ENCODE data around the gene HID1. TPM values are rescaled to one million over a fixed set of nuclear protein-coding genes. Genes with fewer than 3 reads are reported as not detected.

HID1 gene
- total and polyA plus RNA-seq, 9 of the 15 experiments (the other 6 are each of a cell fraction or from before 2014, with no cell fraction given) = 0.14 to 2.1 (median 0.54) TPM; not detected in 2

- TF ChIP-seq, protein P1, sequence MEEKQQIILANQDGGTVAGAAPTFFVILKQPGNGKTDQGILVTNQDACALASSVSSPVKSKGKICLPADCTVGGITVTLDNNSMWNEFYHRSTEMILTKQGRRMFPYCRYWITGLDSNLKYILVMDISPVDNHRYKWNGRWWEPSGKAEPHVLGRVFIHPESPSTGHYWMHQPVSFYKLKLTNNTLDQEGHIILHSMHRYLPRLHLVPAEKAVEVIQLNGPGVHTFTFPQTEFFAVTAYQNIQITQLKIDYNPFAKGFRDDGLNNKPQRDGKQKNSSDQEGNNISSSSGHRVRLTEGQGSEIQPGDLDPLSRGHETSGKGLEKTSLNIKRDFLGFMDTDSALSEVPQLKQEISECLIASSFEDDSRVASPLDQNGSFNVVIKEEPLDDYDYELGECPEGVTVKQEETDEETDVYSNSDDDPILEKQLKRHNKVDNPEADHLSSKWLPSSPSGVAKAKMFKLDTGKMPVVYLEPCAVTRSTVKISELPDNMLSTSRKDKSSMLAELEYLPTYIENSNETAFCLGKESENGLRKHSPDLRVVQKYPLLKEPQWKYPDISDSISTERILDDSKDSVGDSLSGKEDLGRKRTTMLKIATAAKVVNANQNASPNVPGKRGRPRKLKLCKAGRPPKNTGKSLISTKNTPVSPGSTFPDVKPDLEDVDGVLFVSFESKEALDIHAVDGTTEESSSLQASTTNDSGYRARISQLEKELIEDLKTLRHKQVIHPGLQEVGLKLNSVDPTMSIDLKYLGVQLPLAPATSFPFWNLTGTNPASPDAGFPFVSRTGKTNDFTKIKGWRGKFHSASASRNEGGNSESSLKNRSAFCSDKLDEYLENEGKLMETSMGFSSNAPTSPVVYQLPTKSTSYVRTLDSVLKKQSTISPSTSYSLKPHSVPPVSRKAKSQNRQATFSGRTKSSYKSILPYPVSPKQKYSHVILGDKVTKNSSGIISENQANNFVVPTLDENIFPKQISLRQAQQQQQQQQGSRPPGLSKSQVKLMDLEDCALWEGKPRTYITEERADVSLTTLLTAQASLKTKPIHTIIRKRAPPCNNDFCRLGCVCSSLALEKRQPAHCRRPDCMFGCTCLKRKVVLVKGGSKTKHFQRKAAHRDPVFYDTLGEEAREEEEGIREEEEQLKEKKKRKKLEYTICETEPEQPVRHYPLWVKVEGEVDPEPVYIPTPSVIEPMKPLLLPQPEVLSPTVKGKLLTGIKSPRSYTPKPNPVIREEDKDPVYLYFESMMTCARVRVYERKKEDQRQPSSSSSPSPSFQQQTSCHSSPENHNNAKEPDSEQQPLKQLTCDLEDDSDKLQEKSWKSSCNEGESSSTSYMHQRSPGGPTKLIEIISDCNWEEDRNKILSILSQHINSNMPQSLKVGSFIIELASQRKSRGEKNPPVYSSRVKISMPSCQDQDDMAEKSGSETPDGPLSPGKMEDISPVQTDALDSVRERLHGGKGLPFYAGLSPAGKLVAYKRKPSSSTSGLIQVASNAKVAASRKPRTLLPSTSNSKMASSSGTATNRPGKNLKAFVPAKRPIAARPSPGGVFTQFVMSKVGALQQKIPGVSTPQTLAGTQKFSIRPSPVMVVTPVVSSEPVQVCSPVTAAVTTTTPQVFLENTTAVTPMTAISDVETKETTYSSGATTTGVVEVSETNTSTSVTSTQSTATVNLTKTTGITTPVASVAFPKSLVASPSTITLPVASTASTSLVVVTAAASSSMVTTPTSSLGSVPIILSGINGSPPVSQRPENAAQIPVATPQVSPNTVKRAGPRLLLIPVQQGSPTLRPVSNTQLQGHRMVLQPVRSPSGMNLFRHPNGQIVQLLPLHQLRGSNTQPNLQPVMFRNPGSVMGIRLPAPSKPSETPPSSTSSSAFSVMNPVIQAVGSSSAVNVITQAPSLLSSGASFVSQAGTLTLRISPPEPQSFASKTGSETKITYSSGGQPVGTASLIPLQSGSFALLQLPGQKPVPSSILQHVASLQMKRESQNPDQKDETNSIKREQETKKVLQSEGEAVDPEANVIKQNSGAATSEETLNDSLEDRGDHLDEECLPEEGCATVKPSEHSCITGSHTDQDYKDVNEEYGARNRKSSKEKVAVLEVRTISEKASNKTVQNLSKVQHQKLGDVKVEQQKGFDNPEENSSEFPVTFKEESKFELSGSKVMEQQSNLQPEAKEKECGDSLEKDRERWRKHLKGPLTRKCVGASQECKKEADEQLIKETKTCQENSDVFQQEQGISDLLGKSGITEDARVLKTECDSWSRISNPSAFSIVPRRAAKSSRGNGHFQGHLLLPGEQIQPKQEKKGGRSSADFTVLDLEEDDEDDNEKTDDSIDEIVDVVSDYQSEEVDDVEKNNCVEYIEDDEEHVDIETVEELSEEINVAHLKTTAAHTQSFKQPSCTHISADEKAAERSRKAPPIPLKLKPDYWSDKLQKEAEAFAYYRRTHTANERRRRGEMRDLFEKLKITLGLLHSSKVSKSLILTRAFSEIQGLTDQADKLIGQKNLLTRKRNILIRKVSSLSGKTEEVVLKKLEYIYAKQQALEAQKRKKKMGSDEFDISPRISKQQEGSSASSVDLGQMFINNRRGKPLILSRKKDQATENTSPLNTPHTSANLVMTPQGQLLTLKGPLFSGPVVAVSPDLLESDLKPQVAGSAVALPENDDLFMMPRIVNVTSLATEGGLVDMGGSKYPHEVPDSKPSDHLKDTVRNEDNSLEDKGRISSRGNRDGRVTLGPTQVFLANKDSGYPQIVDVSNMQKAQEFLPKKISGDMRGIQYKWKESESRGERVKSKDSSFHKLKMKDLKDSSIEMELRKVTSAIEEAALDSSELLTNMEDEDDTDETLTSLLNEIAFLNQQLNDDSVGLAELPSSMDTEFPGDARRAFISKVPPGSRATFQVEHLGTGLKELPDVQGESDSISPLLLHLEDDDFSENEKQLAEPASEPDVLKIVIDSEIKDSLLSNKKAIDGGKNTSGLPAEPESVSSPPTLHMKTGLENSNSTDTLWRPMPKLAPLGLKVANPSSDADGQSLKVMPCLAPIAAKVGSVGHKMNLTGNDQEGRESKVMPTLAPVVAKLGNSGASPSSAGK (IDR thresholded peaks at IDR 0.05) = peak; percentile 99
- TF ChIP-seq CREB3 (tag; conservative IDR thresholded peaks at IDR 0.05; ENCODE audit: low read depth) (peak; percentile 90), NBN (IDR thresholded peaks at IDR 0.05; ENCODE audit: low read depth) (peak; percentile 89), JUN (IDR thresholded peaks at IDR 0.05; ENCODE audit: borderline replicate concordance, low read depth, low read length) (peak; percentile 54; the same call in 1 of the 2 replicates), JUN (CRISPR knock-in tag; IDR thresholded peaks at IDR 0.05; ENCODE audit: borderline replicate concordance) (no peak)
- TF ChIP-seq, protein P2, sequence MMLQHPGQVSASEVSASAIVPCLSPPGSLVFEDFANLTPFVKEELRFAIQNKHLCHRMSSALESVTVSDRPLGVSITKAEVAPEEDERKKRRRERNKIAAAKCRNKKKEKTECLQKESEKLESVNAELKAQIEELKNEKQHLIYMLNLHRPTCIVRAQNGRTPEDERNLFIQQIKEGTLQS (IDR thresholded peaks at IDR 0.05) = peak; percentile 32; the same call in 1 of the 2 replicates
- TF ChIP-seq, protein P2 (CRISPR knock-in tag; conservative IDR thresholded peaks at IDR 0.05) = no peak
- TF ChIP-seq, protein P3, sequence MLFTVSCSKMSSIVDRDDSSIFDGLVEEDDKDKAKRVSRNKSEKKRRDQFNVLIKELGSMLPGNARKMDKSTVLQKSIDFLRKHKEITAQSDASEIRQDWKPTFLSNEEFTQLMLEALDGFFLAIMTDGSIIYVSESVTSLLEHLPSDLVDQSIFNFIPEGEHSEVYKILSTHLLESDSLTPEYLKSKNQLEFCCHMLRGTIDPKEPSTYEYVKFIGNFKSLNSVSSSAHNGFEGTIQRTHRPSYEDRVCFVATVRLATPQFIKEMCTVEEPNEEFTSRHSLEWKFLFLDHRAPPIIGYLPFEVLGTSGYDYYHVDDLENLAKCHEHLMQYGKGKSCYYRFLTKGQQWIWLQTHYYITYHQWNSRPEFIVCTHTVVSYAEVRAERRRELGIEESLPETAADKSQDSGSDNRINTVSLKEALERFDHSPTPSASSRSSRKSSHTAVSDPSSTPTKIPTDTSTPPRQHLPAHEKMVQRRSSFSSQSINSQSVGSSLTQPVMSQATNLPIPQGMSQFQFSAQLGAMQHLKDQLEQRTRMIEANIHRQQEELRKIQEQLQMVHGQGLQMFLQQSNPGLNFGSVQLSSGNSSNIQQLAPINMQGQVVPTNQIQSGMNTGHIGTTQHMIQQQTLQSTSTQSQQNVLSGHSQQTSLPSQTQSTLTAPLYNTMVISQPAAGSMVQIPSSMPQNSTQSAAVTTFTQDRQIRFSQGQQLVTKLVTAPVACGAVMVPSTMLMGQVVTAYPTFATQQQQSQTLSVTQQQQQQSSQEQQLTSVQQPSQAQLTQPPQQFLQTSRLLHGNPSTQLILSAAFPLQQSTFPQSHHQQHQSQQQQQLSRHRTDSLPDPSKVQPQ (CRISPR knock-in tag; IDR thresholded peaks at IDR 0.05; ENCODE audit: borderline replicate concordance) = 0 out of 2 replicates have a peak, but pooled peaks have one; percentile 62
Measured at GRCh38 chr17:74960570-74961342, 11.8 kb downstream of the HID1 start (continued).
